ENCODE data around the gene MFRP. TPM values are rescaled to one million over a fixed set of nuclear protein-coding genes. Genes with fewer than 3 reads are reported as not detected.
A peak's percentile ranks its signal among the peaks of the same experiment; 100 is the strongest.

Gene MFRP
- total and polyA plus RNA-seq, 9 of the 15 experiments (the other 6 are each of a cell fraction or from before 2014, with no cell fraction given) = not detected

DNA sequence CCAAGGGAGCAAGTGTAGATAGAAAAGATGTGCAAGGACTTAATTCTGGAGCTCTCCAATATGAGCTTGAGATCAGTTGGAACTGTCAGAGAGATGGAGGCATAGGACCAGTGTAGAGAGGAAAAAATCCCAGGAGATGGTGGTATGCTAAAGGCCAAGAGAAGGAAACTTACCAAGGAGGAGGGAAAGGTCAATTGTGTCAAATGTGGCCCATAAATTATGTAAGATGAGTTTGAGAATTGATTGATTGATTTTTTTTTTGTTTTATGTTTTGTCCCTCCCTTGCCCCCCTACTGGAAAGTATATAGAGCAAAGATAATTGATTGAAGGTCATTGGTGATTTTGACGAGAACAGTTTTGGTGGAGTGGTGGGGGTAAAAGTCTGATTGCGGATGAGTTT, 37.8 kb upstream of the MFRP start (continued):
- TF ChIP-seq, protein P1, sequence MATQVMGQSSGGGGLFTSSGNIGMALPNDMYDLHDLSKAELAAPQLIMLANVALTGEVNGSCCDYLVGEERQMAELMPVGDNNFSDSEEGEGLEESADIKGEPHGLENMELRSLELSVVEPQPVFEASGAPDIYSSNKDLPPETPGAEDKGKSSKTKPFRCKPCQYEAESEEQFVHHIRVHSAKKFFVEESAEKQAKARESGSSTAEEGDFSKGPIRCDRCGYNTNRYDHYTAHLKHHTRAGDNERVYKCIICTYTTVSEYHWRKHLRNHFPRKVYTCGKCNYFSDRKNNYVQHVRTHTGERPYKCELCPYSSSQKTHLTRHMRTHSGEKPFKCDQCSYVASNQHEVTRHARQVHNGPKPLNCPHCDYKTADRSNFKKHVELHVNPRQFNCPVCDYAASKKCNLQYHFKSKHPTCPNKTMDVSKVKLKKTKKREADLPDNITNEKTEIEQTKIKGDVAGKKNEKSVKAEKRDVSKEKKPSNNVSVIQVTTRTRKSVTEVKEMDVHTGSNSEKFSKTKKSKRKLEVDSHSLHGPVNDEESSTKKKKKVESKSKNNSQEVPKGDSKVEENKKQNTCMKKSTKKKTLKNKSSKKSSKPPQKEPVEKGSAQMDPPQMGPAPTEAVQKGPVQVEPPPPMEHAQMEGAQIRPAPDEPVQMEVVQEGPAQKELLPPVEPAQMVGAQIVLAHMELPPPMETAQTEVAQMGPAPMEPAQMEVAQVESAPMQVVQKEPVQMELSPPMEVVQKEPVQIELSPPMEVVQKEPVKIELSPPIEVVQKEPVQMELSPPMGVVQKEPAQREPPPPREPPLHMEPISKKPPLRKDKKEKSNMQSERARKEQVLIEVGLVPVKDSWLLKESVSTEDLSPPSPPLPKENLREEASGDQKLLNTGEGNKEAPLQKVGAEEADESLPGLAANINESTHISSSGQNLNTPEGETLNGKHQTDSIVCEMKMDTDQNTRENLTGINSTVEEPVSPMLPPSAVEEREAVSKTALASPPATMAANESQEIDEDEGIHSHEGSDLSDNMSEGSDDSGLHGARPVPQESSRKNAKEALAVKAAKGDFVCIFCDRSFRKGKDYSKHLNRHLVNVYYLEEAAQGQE (IDR thresholded peaks at IDR 0.05; ENCODE audit: borderline replicate concordance) = 0 out of 2 replicates have a peak, but pooled peaks have one; percentile 6
- TF ChIP-seq, protein P1 (CRISPR knock-in tag; IDR thresholded peaks at IDR 0.05; ENCODE audit: low read depth) = no peak
- no peak for TF ChIP-seq ZNF217 (CRISPR knock-in tag; IDR thresholded peaks at IDR 0.05)
- no peak for TF ChIP-seq MCM2 (IDR thresholded peaks at IDR 0.05; ENCODE audit: low read depth)
- no peak for TF ChIP-seq TOE1 (IDR thresholded peaks at IDR 0.05; ENCODE audit: borderline replicate concordance)
- no peak for TF ChIP-seq TOE1 (CRISPR knock-in tag; IDR thresholded peaks at IDR 0.05; ENCODE audit: borderline replicate concordance, low read depth)
- no peak for TF ChIP-seq MGA (IDR thresholded peaks at IDR 0.05)
- no peak for TF ChIP-seq HNRNPLL (IDR thresholded peaks at IDR 0.05; ENCODE audit: low read depth, low read length, poor library complexity, severe bottlenecking)

All from K562 (cell line).